Glomerular visceral epithelial cell (primary cell): Measurements from ENCODE around the gene P3H3.
A peak's percentile ranks its signal among the peaks of the same experiment; 100 is the strongest.
"Not testable (repeated sequence)": the region's sequence is repeated elsewhere in the genome, so short reads cannot be mapped to it uniquely, and the experiment has no call there.

ENCODE experiments used
- DNase-seq: peaks from one replicate; pipeline ENCODE4 v3.0.0-alpha.2; 2016; ENCODE audit errors: extremely low spot score

The P3H3 gene

GRCh38 chr12:6866920-6867412 is 38.8 kb downstream of the P3H3 start:
- DNase-seq, result no peak

- peak; percentile 88 for DNase-seq
Measured at GRCh38 chr12:6867413-6868210, 39.4 kb downstream of the P3H3 start, which contains the start of gene TPI1. TSS of gene TPI1 (plus strand) at chr12:6867531. CDS start at chr12:6867567, 36 bp downstream.

GRCh38 chr12:6868211-6869048 is 40.2 kb downstream of the P3H3 start:
- DNase-seq, result no peak

GRCh38 chr12:6869049-6870021 is 41.1 kb downstream of the P3H3 start:
- DNase-seq, result peak; percentile 81

GRCh38 chr12:6870304-6870703 is 42.1 kb downstream of the P3H3 start:
- DNase-seq, result not testable (repeated sequence)

GRCh38 chr12:6871052-6871957 is 43.1 kb downstream of the P3H3 start:
- DNase-seq, result peak; percentile 71

GRCh38 chr12:6872073-6873048 is 44.2 kb downstream of the P3H3 start:
- DNase-seq, result peak; percentile 83

- peak; percentile 98 for DNase-seq
Measured at GRCh38 chr12:6873094-6874014, 45.1 kb downstream of the P3H3 start, which contains the start of gene SPSB2. TSS of gene SPSB2 (minus strand) at chr12:6873303. CDS start at chr12:6872901, 402 bp downstream.

- DNase-seq, result not testable (repeated sequence)
Measured at GRCh38 chr12:6874015-6874368, 45.8 kb downstream of the P3H3 start.

GRCh38 chr12:6879824-6880223 is 51.6 kb downstream of the P3H3 start:
- not testable (repeated sequence) for DNase-seq

GRCh38 chr12:6883252-6883651 is 55.0 kb downstream of the P3H3 start:
- no peak for DNase-seq

GRCh38 chr12:6883683-6884082 is 55.5 kb downstream of the P3H3 start:
- DNase-seq, result no peak

GRCh38 chr12:6884539-6884938 is 56.3 kb downstream of the P3H3 start:
- DNase-seq, result no peak

GRCh38 chr12:6886206-6886999 is 58.2 kb downstream of the P3H3 start:
- not testable (repeated sequence) for DNase-seq

GRCh38 chr12:6887460-6887859 is 59.3 kb downstream of the P3H3 start:
- no peak for DNase-seq

- no peak for DNase-seq
Measured at GRCh38 chr12:6888360-6888759, 60.2 kb downstream of the P3H3 start.

GRCh38 chr12:6888794-6889193 is 60.6 kb downstream of the P3H3 start:
- DNase-seq, result not testable (repeated sequence)
